Activated T-cell treated with anti-CD3 and anti-CD28 coated beads, Interleukin-2, amount 50 U/mL, for 48 hours (primary cell): ENCODE measurements around the gene GASK1B.

Experiments
- DNase-seq, 2 experiments: peaks; one replicate each; pipeline ENCODE4 v3.0.0-alpha.2; 2020

GASK1B gene

GRCh38 chr4:158172261-158173258 is at the start of gene GASK1B:
Gene GASK1B (minus strand): TSS chr4:158173025. CDS start chr4:158171375, 1,650 bp downstream.
- DNase-seq, result peak; percentile 16

GRCh38 chr4:158219623-158220022 is 46.8 kb upstream of the GASK1B start:
- no peak for DNase-seq

- DNase-seq, result no peak
Observed at GRCh38 chr4:158217763-158218162, 44.9 kb upstream of the GASK1B start.

DNA sequence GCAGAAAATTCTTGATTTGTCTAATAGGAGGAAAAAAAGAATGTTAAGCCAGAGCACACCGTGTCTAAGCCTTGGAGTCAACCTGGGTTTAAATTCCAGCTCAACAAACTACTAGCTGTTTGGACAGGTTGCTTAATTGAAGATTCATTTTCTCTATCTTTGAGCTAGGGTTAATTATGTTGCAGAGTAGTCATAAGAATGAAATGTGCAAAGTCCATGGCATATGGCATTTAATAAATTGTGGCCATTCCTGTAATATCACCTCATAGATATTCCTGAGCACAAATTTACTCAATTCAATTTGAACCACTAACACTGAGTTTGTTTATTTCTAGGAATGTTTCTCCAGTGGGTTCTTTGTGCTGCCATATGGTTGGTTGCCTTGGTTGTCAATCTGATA is 42.0 kb upstream of the GASK1B start:
- no peak for DNase-seq

GRCh38 chr4:158213466-158213865 is 40.6 kb upstream of the GASK1B start:
- no peak for DNase-seq

DNA sequence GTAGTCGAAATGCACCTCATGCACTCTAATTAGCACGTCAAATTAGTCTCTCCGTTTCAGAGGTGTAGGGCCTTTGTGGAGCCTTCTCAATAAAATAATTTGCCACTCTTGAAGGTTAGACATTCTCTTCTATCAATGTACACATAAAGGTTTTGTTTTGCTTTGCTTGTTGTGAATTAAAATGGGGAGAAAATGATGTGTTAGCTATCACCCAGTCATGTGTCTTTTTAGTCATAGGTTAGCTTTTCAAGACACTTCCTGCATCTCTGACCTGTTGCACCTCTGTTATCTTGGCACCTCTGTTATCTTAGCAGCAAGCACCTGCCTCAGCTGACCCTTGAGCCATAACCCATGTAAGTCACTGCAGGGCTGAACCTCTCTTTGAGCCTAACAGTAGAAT is 38.4 kb upstream of the GASK1B start:
- DNase-seq, result no peak

DNA sequence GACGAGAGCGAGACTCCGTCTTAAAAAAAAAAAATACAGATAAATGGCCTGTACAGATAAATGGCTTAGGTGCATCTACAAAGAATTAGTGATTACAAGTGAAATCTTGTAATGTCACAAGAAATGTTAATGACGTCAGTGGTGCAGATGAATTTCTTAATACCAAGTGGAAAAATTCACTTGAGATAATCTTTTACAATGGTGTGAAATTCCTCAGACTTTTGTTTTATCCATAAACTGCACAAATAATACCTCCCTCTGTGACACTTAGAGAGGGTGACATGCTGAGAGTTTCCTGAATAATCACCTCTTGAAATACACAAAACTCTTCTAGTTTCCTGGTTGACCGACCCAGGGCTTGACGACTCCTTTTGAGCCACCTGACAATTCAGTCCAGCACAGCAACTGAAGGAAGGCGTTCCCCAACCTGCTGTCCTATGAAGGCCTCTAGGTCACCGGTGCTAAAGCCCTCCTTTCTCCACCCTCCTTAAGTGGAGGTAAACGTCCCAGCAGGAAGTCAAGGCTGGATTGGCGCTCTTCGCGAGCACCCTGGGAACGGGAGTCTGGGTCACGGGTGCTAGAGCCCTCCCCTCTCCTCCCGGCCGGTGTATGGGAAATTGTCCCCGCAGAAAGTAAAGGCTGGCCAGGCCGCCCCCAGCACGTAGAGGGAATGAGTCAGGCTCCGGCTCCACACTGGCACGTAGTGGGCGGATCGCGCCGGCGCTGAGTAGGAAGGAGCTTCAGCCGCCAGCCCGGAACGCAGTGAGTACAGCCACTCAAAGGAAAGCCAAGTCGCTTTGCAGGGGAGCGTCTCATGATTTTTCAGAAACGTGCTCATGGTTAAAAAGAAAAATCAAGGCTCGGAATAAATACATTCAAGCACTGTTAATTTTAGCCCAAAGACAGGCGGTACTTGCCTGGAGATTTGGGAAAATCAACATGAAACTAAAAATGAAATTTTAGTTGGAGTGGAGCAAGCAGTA is 37.3 kb upstream of the GASK1B start, which contains the start of gene TMEM144:
Gene TMEM144, plus strand, starts transcription at position 662 of the 983 bp plus-strand sequence. CDS start 2,182 bp downstream, outside the sequence.
- peak; percentile 63 to 74 for DNase-seq

GRCh38 chr4:158208963-158209640 is 36.3 kb upstream of the GASK1B start:
- DNase-seq, result no peak

DNA sequence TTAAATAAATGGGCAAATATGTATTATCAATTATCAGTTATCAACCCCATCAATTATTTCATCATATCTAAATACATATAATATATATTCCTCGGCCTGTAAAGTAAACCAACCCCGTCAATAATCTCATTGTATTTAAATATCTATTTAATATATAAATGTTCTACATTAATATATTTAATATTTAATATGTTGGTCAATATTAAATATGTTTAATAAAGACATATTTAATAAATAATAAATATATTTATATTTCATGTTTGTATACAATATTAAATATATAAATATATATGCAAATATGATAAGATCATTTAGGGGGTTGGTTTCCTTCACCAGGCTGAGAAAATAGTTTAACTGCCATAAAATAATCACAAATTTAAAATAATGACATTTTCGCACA is 31.1 kb upstream of the GASK1B start:
- no peak for DNase-seq

GRCh38 chr4:158203436-158203835 is 30.6 kb upstream of the GASK1B start:
- DNase-seq, result no peak

GRCh38 chr4:158202481-158202880 is 29.7 kb upstream of the GASK1B start:
- no peak for DNase-seq

DNA sequence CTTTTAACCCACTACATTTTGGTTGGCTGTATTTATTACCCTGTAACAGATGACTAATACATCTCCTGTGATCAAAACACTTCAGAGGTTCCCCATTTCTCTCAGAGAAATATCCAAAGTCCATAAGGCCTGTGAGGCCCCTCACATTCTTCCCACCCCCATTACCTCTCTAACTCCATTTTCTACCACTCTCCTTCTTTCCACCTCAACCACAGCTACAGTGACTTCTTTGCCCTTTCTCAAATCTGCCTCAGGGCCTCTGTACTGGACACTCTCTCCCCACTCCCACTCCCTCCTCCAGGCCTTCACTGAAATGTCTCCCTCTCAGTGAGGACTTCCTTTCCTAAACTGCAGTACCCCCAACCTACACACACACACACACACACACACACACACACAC is 29.1 kb upstream of the GASK1B start:
- DNase-seq, result no peak

DNA sequence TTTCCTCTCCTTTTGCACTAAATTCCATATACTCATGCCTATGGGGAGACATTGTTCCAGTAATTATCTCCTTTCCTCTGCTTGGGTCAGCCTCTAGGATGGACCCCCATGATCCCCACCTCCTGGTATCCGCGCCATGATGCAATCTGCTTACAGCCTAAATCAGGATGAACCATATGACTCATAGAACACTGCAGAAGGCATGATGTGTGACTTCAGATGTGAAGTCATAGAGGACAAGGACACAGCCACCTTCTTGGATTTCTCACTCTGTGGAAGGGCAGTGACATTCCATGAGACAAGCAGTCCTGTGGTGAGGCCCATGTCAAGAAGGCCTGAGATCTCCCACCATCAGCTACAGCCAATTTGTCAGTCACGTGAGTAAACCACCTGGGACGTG is 28.5 kb upstream of the GASK1B start:
- no peak for DNase-seq

DNA sequence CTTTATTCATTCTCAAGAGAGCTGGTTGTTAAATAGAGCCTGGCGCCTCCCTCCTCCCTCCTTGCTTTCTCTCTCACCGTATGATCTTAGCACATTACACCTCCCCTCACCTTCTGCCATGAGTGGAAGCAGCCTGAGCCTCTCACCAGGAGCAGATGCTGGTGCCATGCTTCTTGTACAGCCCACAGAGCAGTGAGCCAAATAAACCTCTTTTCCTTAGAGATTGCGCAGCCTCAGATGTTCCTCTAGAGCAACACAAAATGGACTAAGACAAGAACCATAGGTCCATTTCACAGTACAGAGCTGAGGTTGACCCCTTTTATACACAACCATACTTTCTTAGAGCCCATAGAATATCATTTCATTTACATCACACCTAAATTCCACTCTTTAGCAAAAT is 27.4 kb upstream of the GASK1B start:
- DNase-seq, result no peak

- no peak for DNase-seq
Observed at GRCh38 chr4:158197194-158197776, 24.5 kb upstream of the GASK1B start.

- DNase-seq, result no peak
Observed at GRCh38 chr4:158195297-158195696, 22.5 kb upstream of the GASK1B start.

GRCh38 chr4:158193171-158193749 is 20.4 kb upstream of the GASK1B start:
- no peak for DNase-seq

GRCh38 chr4:158192439-158193158 is 19.8 kb upstream of the GASK1B start:
- no peak for DNase-seq

DNA sequence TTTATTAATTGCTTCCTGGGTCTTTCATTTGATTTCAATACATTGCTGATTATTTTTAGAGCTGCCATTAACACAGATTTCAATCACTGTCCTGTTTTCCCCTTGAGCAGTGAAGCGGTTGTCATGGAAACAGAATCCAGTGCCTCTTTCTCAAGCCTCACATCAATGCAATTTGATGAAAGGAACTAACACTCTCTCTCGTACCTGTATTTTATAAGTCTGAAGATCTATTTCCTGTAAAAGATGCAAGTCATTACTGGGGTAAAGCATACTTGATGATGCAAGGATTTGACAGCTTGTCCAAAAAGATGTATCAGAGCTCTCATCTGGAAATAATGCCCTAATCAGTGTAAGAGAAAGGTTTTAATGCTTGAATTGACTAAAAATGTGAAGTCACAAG is 17.9 kb upstream of the GASK1B start:
- no peak for DNase-seq

DNA sequence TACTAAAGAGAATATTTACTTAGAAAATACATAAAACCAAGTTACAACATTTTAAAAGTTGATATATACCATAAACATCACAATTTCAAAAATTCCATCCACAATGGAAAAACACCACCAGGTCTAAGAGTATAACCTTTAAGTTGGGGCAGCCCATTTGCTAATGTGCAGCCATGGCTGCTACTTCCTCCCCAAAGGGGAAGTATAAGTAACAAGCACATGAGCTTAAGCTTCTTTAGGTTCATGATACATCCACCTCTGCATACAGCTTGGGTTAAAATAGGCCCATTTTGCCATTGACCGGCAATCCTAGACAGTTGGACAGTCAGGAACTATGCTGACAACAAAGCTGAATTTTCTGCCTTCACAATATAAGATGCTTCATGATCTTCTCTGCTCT is 16.6 kb upstream of the GASK1B start:
- DNase-seq, result no peak

- no peak for DNase-seq
Observed at GRCh38 chr4:158186815-158187214, 14.0 kb upstream of the GASK1B start.
